ENCODE measurements around the gene EHD4. TPM values are rescaled to one million over a fixed set of nuclear protein-coding genes. Genes with fewer than 3 reads are reported as not detected.
A peak's percentile ranks its signal among the peaks of the same experiment; 100 is the strongest.

EHD4 gene
- polyA plus RNA-seq, 4 donors = 16.6 to 18.2 (median 17.1) TPM

- no peak for DNase-seq (ENCODE audit: low read depth in 4 of 4, low spot score in 2 of 4)
Observed at GRCh38 chr15:41922353-41922752, 50.0 kb downstream of the EHD4 start.

GRCh38 chr15:41921639-41922038, 50.7 kb downstream of the EHD4 start:
- DNase-seq (ENCODE audit: low read depth in 4 of 4, low spot score in 2 of 4) = no peak

DNA sequence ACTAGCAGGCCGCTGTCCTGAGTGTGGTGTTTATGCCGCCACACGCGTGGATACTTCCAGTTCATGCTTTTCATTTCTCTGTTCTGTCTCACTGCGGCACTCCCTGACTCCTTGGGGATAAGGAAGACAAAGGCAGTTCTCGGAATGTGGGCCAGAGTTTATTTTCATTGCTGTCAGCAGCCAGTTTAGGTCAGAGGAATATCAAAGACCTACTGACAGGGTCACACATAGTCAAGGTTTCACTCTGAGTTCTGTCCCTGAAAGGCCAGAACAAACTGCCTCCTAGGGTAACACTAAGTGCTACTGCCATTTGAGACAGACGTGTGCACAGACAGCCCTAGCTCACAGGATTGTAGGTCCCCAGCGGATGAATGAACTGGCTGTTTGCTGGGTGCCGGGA, 51.2 kb downstream of the EHD4 start:
- no peak for DNase-seq (ENCODE audit: low read depth in 4 of 4, low spot score in 2 of 4)

- no peak for DNase-seq (ENCODE audit: low read depth in 4 of 4, low spot score in 2 of 4)
Observed at GRCh38 chr15:41919954-41920538, 52.3 kb downstream of the EHD4 start.

DNA sequence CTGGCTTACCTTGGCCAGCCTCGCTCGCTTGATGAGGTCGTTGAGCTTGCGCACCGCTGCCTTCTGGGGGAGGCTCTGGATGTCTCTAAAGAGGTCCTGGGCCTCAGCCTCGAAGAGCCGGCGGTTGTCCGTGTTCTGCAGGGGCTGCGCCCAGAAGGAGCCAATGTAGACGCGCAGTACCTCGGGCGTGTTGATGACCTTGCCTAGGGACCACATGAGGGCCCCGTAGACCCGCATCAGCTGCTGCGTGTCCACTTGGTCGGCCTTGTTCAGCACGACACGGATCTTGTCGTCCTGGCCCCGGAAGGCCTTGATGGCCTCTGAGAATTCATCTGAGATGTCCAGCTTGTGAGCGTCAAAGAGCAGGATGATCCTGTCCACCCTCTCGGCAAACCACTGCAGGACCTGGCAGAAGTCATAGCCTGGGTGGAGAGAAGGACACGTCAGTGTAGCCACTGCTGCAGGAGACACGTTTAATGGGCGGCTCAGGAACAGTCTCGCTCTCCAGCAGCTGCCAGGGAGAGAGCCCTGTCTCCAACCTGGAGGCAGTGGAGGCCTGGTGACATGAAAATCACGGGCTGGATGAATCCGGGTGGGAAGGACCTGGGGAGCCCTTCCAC, 53.0 kb downstream of the EHD4 start:
- DNase-seq (ENCODE audit: low read depth in 4 of 4, low spot score in 2 of 4) = no peak

GRCh38 chr15:41918506-41919126, 53.7 kb downstream of the EHD4 start:
- no peak for DNase-seq (ENCODE audit: low read depth in 4 of 4, low spot score in 2 of 4)

- DNase-seq (ENCODE audit: low read depth in 4 of 4, low spot score in 2 of 4) = no peak
Observed at GRCh38 chr15:41917767-41918430, 54.5 kb downstream of the EHD4 start.

GRCh38 chr15:41915255-41915994, 56.9 kb downstream of the EHD4 start:
- DNase-seq (ENCODE audit: low read depth in 4 of 4, low spot score in 2 of 4) = no peak

GRCh38 chr15:41914411-41914810, 57.9 kb downstream of the EHD4 start:
- no peak for DNase-seq (ENCODE audit: low read depth in 4 of 4, low spot score in 2 of 4)

- no peak for DNase-seq (ENCODE audit: low read depth in 4 of 4, low spot score in 2 of 4)
Observed at GRCh38 chr15:41913256-41913655, 59.1 kb downstream of the EHD4 start.

DNA sequence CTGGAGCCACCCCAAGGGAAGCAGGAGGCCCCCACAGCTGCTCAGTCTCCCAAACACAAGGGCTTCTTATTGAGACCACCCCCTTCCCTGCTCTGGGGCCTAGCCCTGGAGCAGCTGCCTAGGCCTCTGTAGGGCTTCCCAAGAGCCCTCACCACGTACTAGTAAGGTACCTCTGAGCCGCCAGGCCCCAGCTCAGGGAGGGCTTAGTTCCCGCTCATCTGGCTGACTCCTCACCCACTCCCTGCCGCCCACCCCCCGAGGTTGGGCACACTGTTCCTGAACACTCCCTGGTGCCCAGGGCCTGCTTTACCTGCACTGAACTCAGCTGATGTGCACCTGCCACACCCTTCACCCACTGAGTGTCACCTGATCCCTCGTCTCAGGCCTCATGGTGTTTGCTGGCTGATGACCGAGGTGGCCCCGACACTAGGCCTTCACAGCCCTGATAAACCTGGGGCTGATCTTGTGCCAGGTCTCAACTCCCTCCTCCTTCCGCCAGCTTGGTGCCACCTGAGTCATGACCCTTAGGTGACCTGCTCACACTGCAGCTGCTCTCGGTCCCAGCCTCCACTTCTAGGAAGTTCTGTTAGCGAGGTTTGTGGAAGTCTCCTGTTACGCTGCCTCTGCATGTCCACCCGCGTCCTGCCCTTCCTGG, 60.5 kb downstream of the EHD4 start:
- DNase-seq (ENCODE audit: low read depth in 4 of 4, low spot score in 2 of 4) = no peak

DNA sequence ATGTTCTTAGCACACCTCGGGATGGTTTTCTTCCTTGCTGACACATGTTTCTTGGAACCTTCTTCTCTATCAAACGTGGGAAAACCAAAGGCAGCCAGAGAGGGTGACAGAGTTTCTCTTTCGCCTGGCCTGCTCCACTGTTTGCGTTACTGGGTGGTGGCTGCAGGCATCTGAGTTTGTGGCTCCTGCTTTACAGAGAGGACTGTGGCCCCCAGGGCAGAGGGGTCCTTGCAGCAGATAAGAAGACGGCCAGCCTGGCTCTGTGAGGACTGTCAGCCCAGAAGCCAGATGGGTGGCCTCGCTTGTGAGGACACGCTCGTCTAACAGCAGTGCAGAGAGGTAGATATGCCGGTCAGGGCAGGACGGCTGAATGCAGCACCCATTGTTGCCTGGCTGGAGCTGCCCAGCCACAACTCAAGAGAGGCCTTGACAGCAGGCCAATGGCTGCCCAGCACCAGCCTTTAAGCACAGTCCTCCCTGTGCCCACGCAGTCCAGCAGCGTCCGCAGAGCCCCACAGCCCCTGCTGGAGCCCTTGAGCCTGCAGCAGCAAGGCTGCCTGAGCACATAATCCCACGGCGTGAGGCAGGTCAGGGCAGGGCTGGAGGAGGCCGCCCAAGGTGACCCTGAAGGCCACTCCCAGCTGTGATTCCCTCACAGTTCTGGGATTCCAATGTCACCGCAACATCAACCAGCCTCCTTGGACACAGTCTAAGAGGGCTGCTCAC, 63.5 kb downstream of the EHD4 start:
- DNase-seq (ENCODE audit: low read depth in 4 of 4, low spot score in 2 of 4) = no peak

- DNase-seq (ENCODE audit: low read depth in 4 of 4, low spot score in 2 of 4) = no peak
Observed at GRCh38 chr15:41907141-41907540, 65.2 kb downstream of the EHD4 start.

DNA sequence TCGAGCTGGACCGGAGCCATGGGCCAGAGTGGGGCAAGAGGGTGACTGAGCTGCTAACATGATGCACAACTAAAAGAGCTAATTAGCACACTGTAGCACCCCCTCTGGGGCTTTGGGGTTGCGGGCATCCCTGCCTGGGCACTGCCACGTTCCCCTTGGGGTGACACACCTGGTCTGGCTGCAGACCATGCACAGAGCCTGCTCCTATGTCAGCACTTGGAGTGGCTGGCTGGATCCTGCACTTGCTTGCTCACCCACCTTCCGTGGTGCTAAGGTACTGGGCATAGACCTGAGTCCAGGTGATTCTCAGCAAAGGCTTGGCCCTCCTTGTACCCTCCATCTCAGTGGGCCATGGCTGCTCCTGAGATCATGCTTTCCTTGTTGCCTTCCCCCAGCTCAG, 65.7 kb downstream of the EHD4 start:
- no peak for DNase-seq (ENCODE audit: low read depth in 4 of 4, low spot score in 2 of 4)

GRCh38 chr15:41905036-41905793, 67.1 kb downstream of the EHD4 start:
- DNase-seq (ENCODE audit: low read depth in 4 of 4, low spot score in 2 of 4) = no peak

- peak in 3 of 4 donors; percentile 61 to 69 (median 66) for DNase-seq (ENCODE audit: low read depth in 4 of 4, low spot score in 2 of 4)
Observed at GRCh38 chr15:41904541-41905005, 67.8 kb downstream of the EHD4 start.

DNA sequence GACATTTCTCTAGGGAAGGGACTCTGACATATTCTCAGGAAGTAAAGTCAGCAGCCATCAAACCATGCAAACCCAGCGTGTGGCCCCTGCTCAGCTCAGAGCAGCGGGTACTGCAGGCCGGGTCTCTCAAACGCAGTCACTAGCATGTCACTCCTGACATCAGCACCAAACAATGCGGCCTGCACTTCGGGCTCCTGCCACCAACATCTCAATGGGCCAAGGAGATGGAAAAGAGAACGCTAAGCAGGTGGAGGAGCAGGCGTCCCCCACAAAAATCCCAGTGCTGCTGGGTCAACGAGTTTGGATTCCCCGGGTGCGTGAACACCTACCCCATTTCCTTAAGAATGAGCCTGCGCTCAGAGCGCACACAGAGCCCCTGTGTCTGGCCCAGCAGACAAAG, 68.6 kb downstream of the EHD4 start:
- DNase-seq (ENCODE audit: low read depth in 4 of 4, low spot score in 2 of 4) = no peak

DNA sequence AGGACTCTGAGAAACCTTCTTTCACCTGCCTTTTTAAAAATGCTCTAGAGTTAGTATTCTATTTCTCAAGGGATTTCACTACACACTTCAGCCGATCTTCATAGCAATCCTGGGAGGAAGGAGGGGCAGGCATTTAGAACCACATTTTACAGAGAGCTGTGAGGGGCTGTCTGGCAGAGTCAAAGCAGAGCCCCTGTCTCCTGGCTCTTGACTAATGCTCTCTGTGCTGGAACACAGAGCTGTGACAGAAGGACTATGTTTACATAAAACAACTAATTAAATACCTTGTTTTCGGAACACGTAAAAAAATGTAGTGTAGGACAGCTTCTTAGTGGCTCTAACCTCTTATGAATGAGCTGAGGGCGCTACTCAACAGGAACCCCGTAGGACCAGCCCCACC, 70.9 kb downstream of the EHD4 start:
- no peak for DNase-seq (ENCODE audit: low read depth in 4 of 4, low spot score in 2 of 4)

Data from left renal cortex interstitium (tissue), 4 donors.